Epithelial cell of esophagus (primary cell): ENCODE results near the gene HTR6.
"Not testable (repeated sequence)": the region's sequence is repeated elsewhere in the genome, so short reads cannot be mapped to it uniquely, and the experiment has no call there.

Experiments used
- DNase-seq: peaks from one replicate; pipeline ENCODE4 v3.0.0; 2010; ENCODE audit warnings: low read depth
- H3K4me3 ChIP-seq: 2 replicates; pipeline ENCODE4 v1.5.1; 2011; ENCODE audit warnings: mild to moderate bottlenecking, low read length, control low read depth
- CTCF ChIP-seq: IDR thresholded peaks from 2 replicates; pipeline ENCODE4 v1.5.1; 2011; ENCODE audit warnings: low read depth, mild to moderate bottlenecking, low read length, control low read depth, inconsistent platforms; ENCODE audit not compliant: insufficient read depth; ENCODE audit errors: missing control alignments

HTR6 gene

GRCh38 chr1:19630720-19631395 lies 33.8 kb upstream of the HTR6 start:
- no peak for TF ChIP-seq CTCF
- H3K4me3 ChIP-seq = no peak overlapping the region
- no peak for DNase-seq

DNA sequence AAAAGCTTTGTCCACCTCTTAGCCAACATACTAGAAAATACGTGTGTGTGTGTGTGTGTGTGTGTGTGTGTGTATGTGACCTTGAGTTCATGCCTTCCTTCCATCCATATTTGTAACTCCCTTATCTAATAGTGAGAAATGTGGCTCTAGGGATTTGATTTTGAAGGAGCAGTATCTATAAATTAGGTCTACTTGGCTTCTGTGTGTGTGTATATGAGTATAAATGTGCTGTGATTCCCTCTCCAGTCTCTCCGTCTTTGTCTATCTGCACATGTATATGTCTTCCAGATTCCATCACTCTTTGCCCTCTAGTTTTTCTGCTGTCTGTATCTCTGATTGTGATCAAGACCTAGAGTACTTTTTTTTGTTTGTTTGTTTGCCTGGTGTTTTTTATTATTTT lies 32.5 kb upstream of the HTR6 start:
- no peak for TF ChIP-seq CTCF
- H3K4me3 ChIP-seq = no peak overlapping the region
- DNase-seq = no peak

- no peak overlapping the region for H3K4me3 ChIP-seq
- no peak for DNase-seq
- no peak for TF ChIP-seq CTCF
Measured at GRCh38 chr1:19633106-19633505, 31.6 kb upstream of the HTR6 start.

- H3K4me3 ChIP-seq, DNase-seq: not testable (repeated sequence)
Measured at GRCh38 chr1:19635064-19635463, 29.6 kb upstream of the HTR6 start.

GRCh38 chr1:19635646-19636045 lies 29.0 kb upstream of the HTR6 start:
- no peak overlapping the region for H3K4me3 ChIP-seq
- TF ChIP-seq CTCF = no peak
- DNase-seq = peak; percentile 46

- no peak for TF ChIP-seq CTCF
- no peak for DNase-seq
- no peak overlapping the region for H3K4me3 ChIP-seq
Measured at GRCh38 chr1:19636065-19636464, 28.6 kb upstream of the HTR6 start.

DNA sequence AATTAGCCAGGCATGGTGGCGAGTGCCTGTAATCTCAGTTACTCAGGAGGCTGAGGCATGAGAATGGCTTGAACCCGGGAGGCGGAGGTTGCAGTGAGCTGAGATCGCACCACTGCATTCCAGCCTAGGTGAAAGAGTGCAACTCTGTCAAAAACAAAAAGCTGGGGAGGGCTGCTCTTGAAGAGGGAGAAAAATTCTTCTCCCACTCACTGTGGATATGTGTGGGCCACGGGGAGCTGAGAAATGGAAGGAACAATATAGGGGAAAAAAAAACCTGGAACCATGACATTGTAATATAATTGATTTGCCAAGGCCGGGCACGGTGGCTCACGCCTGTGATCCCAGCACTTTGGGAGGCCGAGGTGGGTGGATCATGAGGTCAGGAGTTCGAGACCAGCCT lies 27.9 kb upstream of the HTR6 start:
- DNase-seq = not testable (repeated sequence)

GRCh38 chr1:19637606-19638005 lies 27.1 kb upstream of the HTR6 start:
- DNase-seq = no peak
- TF ChIP-seq CTCF = no peak
- H3K4me3 ChIP-seq = no peak overlapping the region

More for the DNA sequence above, 27.9 kb upstream of the HTR6 start:
- not testable (repeated sequence) for H3K4me3 ChIP-seq

GRCh38 chr1:19639228-19639627 lies 25.4 kb upstream of the HTR6 start:
- DNase-seq, H3K4me3 ChIP-seq: not testable (repeated sequence)
